Lung (tissue), 12 donors: ENCODE measurements around the gene RACGAP1. TPM values are rescaled to one million over a fixed set of nuclear protein-coding genes. Genes with fewer than 3 reads are reported as not detected.
A peak's percentile ranks its signal among the peaks of the same experiment; 100 is the strongest.

Experiments
- ATAC-seq: fragments of 200-7000 bp; cut with Tn5 transposase; one replicate; pipeline ENCODE4 v1.9.1; 2020; ENCODE audit warnings: moderate number of reproducible peaks; ENCODE audit not compliant: insufficient read depth, low FRiP score
- DNase-seq, 3 donors: peaks; one replicate each; pipeline ENCODE4 v3.0.0-alpha.2; 2013 to 2017
- H3K27ac ChIP-seq, 2 donors: one replicate each; pipeline ENCODE4 v1.5.1; 2013; ENCODE audit warnings: mild to moderate bottlenecking in 2 of 2, moderate library complexity in 2 of 2, control low read depth in 1 of 2, inconsistent platforms in 1 of 2, low read depth in 1 of 2, low read length in 1 of 2
- H3K27me3 ChIP-seq, 3 donors: one replicate each; pipeline ENCODE4 v1.5.1; 2013; ENCODE audit warnings: low read length in 2 of 3; ENCODE audit not compliant: control insufficient read depth in 3 of 3, insufficient read depth in 3 of 3
- H3K36me3 ChIP-seq, 4 donors: one replicate each; pipeline ENCODE4 v1.5.1; 2013; ENCODE audit warnings: low read length in 4 of 4, mild to moderate bottlenecking in 1 of 4, moderate library complexity in 1 of 4; ENCODE audit not compliant: control insufficient read depth in 4 of 4, insufficient read depth in 4 of 4
- H3K4me1 ChIP-seq, 5 donors: one replicate each; pipeline ENCODE4 v1.5.1; 2013; ENCODE audit warnings: low read length in 5 of 5, mild to moderate bottlenecking in 2 of 5, moderate library complexity in 1 of 5; ENCODE audit not compliant: control insufficient read depth in 5 of 5, insufficient read depth in 5 of 5
- H3K4me3 ChIP-seq: one replicate; pipeline ENCODE4 v1.5.1; 2013; ENCODE audit warnings: mild to moderate bottlenecking, control low read depth, moderate library complexity
- H3K9ac ChIP-seq, 2 donors: one replicate each; pipeline ENCODE4 v1.5.1; 2013; ENCODE audit warnings: low read length in 2 of 2, control low read depth in 1 of 2; ENCODE audit not compliant: insufficient read depth in 1 of 2
- H3K9me3 ChIP-seq, 4 donors: one replicate each; pipeline ENCODE4 v1.5.1; 2013; ENCODE audit warnings: low read length in 3 of 4, mild to moderate bottlenecking in 1 of 4, moderate library complexity in 1 of 4; ENCODE audit not compliant: control insufficient read depth in 4 of 4, insufficient read depth in 3 of 4
- CTCF ChIP-seq: IDR thresholded peaks from 2 replicates; pipeline ENCODE4 v1.5.1; 2012; ENCODE audit warnings: mild to moderate bottlenecking; ENCODE audit errors: control extremely low read depth, extremely low read depth
- WGBS, 2 donors: extraction: QIAGEN DNeasy Blood & Tissue Kit; methylation state at CpG; one replicate each; pipeline ENCODE4 v1.1.7; 2013; 5-methylcytosine and 5-hydroxymethylcytosine counted together
- polyA plus RNA-seq, 2 donors: library from polyadenylated mRNA; stranded (reverse); fragments of 200-250 nt; gene quantifications; one replicate each; pipeline ENCODE4 v1.2.1, GENCODE V29; 2013
- total RNA-seq, 2 donors: library from RNA; depleted of rRNA in 1 of 2; stranded (reverse); fragments of >200 nt in 1 of 2; gene quantifications; one replicate each; pipeline ENCODE4 v1.2.1, GENCODE V29; 2014 to 2021
- donor health status: control.
- donor health status: control.
- donor health status: Bipolar disorder and iron deficiency.
- donor health status: healthy.
- donor health status: DM: yes; HTN: yes; CAD: no.

Gene RACGAP1
- total and polyA plus RNA-seq, 4 donors, result 3.8 to 26.8 (median 10.2) TPM

GRCh38 chr12:49954863-49955830 lies 70.1 kb downstream of the RACGAP1 start:
- Histone ChIP-seq H3K27me3 (peaks cover 0 to 39% (median 22%) of the 10 kb centered on the region in 3 donors), H3K4me1 (peaks cover 0 to 9% (median 4%) of the 10 kb centered on the region in 5 donors), H3K27ac (no peak overlapping the region), H3K36me3 (no peaks in the 10 kb centered on the region), H3K9ac (no peak overlapping the region), H3K9me3 (peaks cover 0 to 2% (median 0%) of the 10 kb centered on the region in 4 donors), H3K4me3 (no peak overlapping the region)
- 13 to 24% methylated on average over 53 of the region's 53 CpGs for WGBS, 2 donors
- ATAC-seq (peak; percentile 36), DNase-seq (peak in 2 of 3 donors; percentile 43 to 51)
- no peak for TF ChIP-seq CTCF

- no peak overlapping the region for H3K4me3 ChIP-seq
- H3K9ac ChIP-seq, result no peak overlapping the region
- TF ChIP-seq CTCF, result no peak
- H3K27me3 ChIP-seq, result peaks cover 0 to 31% (median 13%) of the 10 kb centered on the region in 3 donors
- ATAC-seq, result no peak
- peaks cover 0 to 4% (median 3%) of the 10 kb centered on the region in 5 donors for H3K4me1 ChIP-seq
- DNase-seq, result no peak
- WGBS, 2 donors, result 65 to 69% methylated on average over 21 of the region's 21 CpGs
- H3K36me3 ChIP-seq, result no peaks in the 10 kb centered on the region
- peaks cover 0 to 2% (median 0%) of the 10 kb centered on the region in 4 donors for H3K9me3 ChIP-seq
- no peak overlapping the region for H3K27ac ChIP-seq
Measured at GRCh38 chr12:49953961-49954846, 71.1 kb downstream of the RACGAP1 start.

- Histone ChIP-seq H3K27me3 (peaks cover 0 to 29% (median 13%) of the 10 kb centered on the region in 3 donors), H3K36me3 (no peaks in the 10 kb centered on the region), H3K4me3 (no peak overlapping the region), H3K27ac (peak overlapping the region in 1 of 2 donors; percentile 7), H3K9me3 (peaks cover 0 to 2% (median 0%) of the 10 kb centered on the region in 4 donors), H3K4me1 (peaks cover 0 to 4% (median 3%) of the 10 kb centered on the region in 5 donors), H3K9ac (no peak overlapping the region)
- no peak for ATAC-seq
- TF ChIP-seq CTCF, result no peak
- WGBS, 2 donors, result 73 to 79% methylated on average over 4 of the region's 4 CpGs
- no peak for DNase-seq
Measured at GRCh38 chr12:49953151-49953550, 72.1 kb downstream of the RACGAP1 start.
